ENCODE data around the gene MRFAP1L1.

DNA sequence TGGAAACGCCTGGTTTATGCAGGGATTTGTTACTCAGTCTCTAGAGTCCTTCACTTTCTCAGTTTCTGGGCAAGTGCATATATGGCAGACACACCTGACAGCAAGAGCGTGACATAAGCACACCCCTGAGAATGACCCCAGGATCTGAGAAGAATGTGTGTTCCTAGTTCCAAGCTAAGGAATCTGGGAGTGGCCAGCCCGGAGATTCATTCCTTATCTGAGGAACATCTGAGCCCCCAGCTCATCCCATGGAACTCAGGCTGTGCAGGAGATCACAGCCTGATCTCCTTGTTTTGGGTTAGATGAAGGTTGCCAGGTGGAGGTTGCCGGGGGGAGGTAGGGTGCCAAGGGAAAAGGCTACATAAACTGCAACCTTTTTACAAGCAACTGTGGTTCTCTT, 49.1 kb upstream of the MRFAP1L1 start:
- TF ChIP-seq CTCF (IDR thresholded peaks at IDR 0.05) (no peak), POLR2A (IDR thresholded peaks at IDR 0.05) (no peak), POLR2AphosphoS5 (IDR thresholded peaks at IDR 0.05) (no peak), EP300 (IDR thresholded peaks at IDR 0.05) (no peak)

Data from sigmoid colon (tissue), 4 donors.